PC-9 (cell line): Measurements from ENCODE around the gene HTR3B.
"Not testable (repeated sequence)": the region's sequence is repeated elsewhere in the genome, so short reads cannot be mapped to it uniquely, and the experiment has no call there.

Experiments
- EZH2 ChIP-seq: fragments of 200-600 bp; sonication (generic); IDR thresholded peaks from 2 replicates; pipeline ENCODE4 v1.8.0; 2017; ENCODE audit warnings: antibody characterized with exemption, low read depth
- TF ChIP-seq, protein P1 (sequence below): fragments of 200-600 bp; sonication (generic); conservative IDR thresholded peaks from 2 replicates; pipeline ENCODE4 v1.6.1; 2017; ENCODE audit warnings: mixed run types, antibody characterized with exemption, mild to moderate bottlenecking, moderate library complexity

DNA sequence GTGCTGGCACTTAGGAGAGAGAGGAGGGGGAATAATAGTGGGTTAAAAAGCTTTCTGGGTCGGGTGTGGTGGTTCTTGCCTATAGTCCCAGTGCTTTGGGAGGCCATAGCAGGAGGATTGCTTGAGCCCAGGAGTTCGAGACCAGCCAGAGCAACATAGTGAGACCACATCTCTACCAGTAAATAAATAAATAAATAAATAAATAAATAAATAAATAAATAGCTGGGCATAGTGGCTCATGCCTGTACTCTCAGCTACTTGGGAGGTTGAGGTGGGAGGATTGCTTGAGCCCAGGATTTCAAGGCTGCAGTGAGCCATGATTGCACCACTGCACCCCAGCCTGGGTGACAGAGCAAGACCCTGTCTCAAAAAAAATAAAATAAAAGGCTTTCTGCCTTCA lies 41.6 kb downstream of the HTR3B start:
- TF ChIP-seq, protein P1, sequence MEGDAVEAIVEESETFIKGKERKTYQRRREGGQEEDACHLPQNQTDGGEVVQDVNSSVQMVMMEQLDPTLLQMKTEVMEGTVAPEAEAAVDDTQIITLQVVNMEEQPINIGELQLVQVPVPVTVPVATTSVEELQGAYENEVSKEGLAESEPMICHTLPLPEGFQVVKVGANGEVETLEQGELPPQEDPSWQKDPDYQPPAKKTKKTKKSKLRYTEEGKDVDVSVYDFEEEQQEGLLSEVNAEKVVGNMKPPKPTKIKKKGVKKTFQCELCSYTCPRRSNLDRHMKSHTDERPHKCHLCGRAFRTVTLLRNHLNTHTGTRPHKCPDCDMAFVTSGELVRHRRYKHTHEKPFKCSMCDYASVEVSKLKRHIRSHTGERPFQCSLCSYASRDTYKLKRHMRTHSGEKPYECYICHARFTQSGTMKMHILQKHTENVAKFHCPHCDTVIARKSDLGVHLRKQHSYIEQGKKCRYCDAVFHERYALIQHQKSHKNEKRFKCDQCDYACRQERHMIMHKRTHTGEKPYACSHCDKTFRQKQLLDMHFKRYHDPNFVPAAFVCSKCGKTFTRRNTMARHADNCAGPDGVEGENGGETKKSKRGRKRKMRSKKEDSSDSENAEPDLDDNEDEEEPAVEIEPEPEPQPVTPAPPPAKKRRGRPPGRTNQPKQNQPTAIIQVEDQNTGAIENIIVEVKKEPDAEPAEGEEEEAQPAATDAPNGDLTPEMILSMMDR, result not testable (repeated sequence)
- not testable (repeated sequence) for TF ChIP-seq EZH2
